GM15510 (cell line): Measurements from ENCODE around the gene ART1.

ENCODE experiments used
- POLR2A ChIP-seq: IDR thresholded peaks from 3 replicates; pipeline ENCODE4 v1.6.1; 2011; ENCODE audit warnings: borderline replicate concordance; ENCODE audit not compliant: insufficient read length; ENCODE audit errors: extremely low read depth

Gene ART1

GRCh38 chr11:3659595-3660515 lies 14.9 kb downstream of the ART1 start:
- no peak for TF ChIP-seq POLR2A

DNA sequence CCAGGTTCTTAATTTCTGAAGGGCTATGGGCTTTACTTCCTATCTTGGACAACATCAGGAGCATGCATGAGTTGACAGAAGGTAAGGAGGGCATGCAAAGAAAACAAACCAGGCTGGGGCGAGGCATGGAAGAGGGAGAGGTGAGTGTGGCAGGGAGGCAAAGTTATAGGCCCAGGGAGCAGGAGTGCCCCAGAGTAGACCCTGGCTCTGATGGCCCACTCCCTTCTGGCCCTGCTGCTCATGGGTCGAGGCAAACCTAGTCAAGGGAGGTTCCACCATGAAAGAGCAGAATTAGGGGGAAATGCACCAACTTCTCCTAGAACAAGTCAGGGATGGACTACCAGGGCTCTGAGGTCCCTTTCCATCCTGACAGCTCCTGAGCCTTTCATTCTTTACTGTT lies 16.0 kb downstream of the ART1 start:
- TF ChIP-seq POLR2A, result no peak

- TF ChIP-seq POLR2A, result no peak
These were observed 17.9 kb downstream of the ART1 start for GRCh38 chr11:3662856-3663255.

DNA sequence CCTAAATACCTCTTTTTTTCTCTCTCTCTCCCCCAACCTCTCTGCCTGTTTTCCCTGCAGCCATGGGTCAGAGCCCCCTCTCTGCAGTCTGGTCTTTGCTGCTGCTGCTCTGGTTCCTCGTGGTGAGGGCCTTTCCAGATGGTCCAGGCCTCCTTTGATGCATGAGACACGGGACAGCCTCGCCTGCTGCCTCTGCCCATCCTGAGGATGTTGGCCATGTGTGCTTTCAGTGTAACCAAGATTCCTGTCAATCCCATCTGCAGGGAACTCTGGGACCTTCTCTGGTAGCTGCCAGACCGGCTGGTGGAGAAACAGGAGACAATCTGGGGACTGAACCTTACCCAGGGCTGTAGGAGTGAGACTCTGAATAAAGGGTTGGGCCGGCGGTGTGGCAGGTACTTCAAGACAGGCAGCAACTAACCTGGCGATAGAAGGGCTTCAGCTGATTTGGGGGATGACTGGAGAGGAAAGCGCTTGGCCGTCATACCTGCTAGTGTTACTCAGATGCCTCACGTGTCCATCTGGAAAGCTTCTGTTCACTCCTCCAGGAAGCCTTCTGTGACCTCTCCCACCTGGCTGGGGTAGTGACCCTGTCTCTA lies 19.2 kb downstream of the ART1 start:
- TF ChIP-seq POLR2A, result no peak

- TF ChIP-seq POLR2A, result no peak
These were observed 20.6 kb downstream of the ART1 start for GRCh38 chr11:3665336-3666022.

- no peak for TF ChIP-seq POLR2A
These were observed 21.1 kb downstream of the ART1 start for GRCh38 chr11:3666023-3666530.

- TF ChIP-seq POLR2A, result no peak
These were observed 22.5 kb downstream of the ART1 start for GRCh38 chr11:3667149-3668035.

- TF ChIP-seq POLR2A, result no peak
These were observed 24.2 kb downstream of the ART1 start for GRCh38 chr11:3669128-3669527.

DNA sequence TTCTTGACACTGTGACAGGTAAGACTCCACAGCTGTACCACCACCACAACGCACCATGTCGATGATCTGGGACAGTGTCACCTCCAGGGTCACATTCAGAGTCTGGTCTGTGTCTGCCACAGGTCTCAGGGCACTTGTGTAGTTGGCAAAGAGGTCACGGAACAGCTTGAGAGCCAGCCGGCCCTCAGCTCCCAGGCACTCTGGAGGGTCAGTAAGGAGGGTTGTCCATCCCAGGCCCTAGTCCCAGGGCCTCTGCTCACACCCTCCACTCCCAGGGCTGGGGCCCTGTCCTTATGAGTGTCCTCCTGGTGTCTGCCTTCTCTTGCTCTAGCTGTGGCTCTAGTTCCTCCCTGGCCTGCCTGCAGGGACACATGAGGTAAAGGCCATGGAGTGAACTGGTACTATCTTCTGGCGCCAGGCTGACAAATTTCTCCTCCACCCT lies 24.8 kb downstream of the ART1 start:
- TF ChIP-seq POLR2A, result no peak

DNA sequence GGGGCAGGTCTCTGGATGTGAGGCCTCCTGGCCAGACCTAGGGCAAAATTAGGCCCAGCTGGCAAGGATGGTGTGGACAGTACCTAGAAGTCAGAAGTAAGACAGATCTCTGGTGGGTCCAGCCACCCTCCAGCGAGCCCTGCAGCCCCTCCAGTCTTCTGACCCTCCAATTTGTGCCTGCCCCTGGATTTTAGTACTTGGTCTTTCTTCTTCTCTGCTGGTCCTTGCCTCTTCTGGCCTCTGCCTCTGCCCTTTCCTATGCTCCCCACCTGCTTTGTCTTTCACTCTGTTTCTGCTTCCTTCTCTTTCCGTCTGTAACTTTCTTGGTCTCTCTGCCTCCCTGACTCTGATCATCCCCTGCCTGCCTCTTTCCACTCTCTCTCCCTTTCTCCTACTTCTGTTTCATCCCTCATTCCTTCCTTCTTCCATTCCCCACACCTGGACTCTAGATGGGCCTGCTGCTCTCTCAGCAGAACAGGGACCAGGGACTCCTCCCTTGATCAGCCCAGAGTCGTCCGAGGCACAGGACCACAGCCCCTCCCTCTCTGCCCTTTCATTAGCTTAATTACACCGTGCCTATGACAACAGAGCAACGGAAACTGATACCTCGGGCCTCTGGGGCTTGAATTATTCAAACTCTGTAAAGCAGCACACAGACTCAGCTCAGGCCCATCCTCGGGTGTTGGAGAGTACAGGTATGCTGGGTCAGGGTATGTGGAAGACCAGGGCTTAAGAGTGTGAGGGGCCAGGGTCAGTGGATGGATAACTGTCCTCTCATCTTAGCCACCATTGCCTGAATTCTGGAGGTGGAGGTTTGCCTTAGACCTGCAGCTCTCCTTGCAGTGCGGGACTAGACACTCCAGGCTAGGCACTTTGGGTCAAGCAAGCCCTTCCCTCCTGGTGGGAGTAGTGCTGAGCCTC lies 26.7 kb downstream of the ART1 start, which contains the start of gene CHRNA10:
Gene CHRNA10, minus strand, starts transcription at position 51 of the 921 bp plus-strand sequence. CDS start 72 bp downstream, outside the sequence.
- no peak for TF ChIP-seq POLR2A

DNA sequence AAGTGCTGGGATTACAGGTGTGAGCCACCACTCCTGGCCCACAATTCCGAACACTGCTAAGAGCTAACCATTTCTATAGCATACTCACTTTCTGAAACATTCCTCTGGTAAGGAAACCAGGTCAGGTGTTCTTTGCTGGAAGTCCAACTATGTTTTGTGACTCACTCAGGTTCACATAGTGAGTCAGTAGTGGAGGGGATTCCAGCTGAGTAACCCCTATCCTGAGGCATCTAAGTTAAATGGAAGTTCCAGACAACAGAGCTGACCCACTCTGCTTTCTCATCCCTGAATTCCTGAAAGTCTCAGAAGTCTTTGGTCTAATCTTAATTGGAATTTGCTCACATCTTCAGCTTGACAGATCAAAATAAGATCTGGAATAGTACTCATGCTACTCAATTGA lies 29.3 kb downstream of the ART1 start:
- TF ChIP-seq POLR2A, result no peak

DNA sequence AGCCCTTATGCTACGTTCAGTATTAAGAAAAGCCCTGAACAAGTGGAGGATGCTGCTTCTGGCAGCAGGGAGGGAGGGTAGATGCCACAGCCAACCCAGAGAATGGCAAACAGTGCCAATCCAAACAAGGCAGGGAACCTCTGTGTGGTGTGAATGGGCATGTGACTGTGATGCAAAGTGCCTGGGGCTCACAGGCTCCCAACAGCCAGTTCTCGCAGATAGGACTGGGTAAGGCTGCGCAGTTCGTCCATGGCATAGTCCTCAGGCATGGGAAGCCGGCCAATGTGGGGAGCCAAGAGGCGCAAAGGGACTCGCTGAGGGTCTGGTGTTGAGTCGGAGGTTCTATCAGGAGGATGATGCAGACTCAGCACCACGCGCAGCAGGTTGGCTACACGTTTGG lies 31.0 kb downstream of the ART1 start:
- no peak for TF ChIP-seq POLR2A

DNA sequence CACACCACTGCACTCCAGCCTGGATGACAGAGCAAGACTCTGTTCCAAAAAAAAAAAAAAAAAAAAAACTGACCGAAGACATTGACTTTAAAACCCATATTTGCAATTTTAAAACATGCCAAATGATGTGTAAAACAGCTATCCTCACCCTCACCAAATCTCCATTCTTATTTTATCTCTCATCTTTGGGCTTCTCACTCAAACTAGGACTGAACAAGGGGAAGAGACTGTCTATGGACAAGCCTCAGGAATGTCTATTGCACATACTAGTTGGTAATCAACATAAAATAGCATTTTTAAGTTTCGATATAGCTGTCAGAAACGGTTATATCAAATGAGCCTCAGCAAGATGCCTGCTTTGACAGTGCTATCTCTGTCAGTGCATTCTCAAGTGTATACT lies 34.1 kb downstream of the ART1 start:
- no peak for TF ChIP-seq POLR2A
